Measurements from ENCODE around the gene TBX20. TPM values are rescaled to one million over a fixed set of nuclear protein-coding genes. Genes with fewer than 3 reads are reported as not detected.

Gene TBX20
- 53.6 and 54.1 TPM in 2 replicates for total RNA-seq

GRCh38 chr7:35253710-35254495 is at the start of gene TBX20:
Gene TBX20 (minus strand): TSS chr7:35254100. CDS start chr7:35253620, 480 bp downstream.

Other genes with a start within 250 kb of the TBX20 start
- 29.1 and 31.5 TPM in 2 replicates for gene DPY19L1, start 216.6 kb downstream of the TBX20 start, total RNA-seq

All from cardiac ventricle fibroblast (primary cell).